ENCODE measurements around the gene GPHN.

Gene GPHN

GRCh38 chr14:66975251-66975650 is 467.3 kb downstream of the GPHN start:
- no peak overlapping the region for H3K4me3 ChIP-seq (ENCODE audit: low read depth, low read length)
- DNase-seq (ENCODE audit: low read depth): no peak
- no peak for TF ChIP-seq CTCF (IDR thresholded peaks at IDR 0.05; ENCODE audit: low read depth, low read length, missing control alignments)

GRCh38 chr14:66979101-66979974 is 471.4 kb downstream of the GPHN start:
- TF ChIP-seq CTCF (IDR thresholded peaks at IDR 0.05; ENCODE audit: low read depth, low read length, missing control alignments): no peak
- DNase-seq (ENCODE audit: low read depth): no peak
- H3K4me3 ChIP-seq (ENCODE audit: low read depth, low read length): no peak overlapping the region

GRCh38 chr14:66982247-66982646 is 474.3 kb downstream of the GPHN start:
- H3K4me3 ChIP-seq (ENCODE audit: low read depth, low read length): no peak overlapping the region
- DNase-seq (ENCODE audit: low read depth): no peak
- no peak for TF ChIP-seq CTCF (IDR thresholded peaks at IDR 0.05; ENCODE audit: low read depth, low read length, missing control alignments)

GRCh38 chr14:66992776-66993175 is 484.8 kb downstream of the GPHN start:
- DNase-seq (ENCODE audit: low read depth): no peak
- no peak overlapping the region for H3K4me3 ChIP-seq (ENCODE audit: low read depth, low read length)
- no peak for TF ChIP-seq CTCF (IDR thresholded peaks at IDR 0.05; ENCODE audit: low read depth, low read length, missing control alignments)

- DNase-seq (ENCODE audit: low read depth): no peak
- TF ChIP-seq CTCF (IDR thresholded peaks at IDR 0.05; ENCODE audit: low read depth, low read length, missing control alignments): no peak
- H3K4me3 ChIP-seq (ENCODE audit: low read depth, low read length): no peak overlapping the region
Measured at GRCh38 chr14:66993512-66993911, 485.6 kb downstream of the GPHN start.

GRCh38 chr14:66998013-66998412 is 490.1 kb downstream of the GPHN start:
- DNase-seq (ENCODE audit: low read depth): no peak
- H3K4me3 ChIP-seq (ENCODE audit: low read depth, low read length): no peak overlapping the region
- TF ChIP-seq CTCF (IDR thresholded peaks at IDR 0.05; ENCODE audit: low read depth, low read length, missing control alignments): no peak

- no peak for TF ChIP-seq CTCF (IDR thresholded peaks at IDR 0.05; ENCODE audit: low read depth, low read length, missing control alignments)
- H3K4me3 ChIP-seq (ENCODE audit: low read depth, low read length): no peak overlapping the region
- no peak for DNase-seq (ENCODE audit: low read depth)
Measured at GRCh38 chr14:66999978-67000377, 492.0 kb downstream of the GPHN start.

Measured in GM12864 (cell line).